Astrocyte of the spinal cord (primary cell): ENCODE results near the gene TMEM179.
"Not testable (repeated sequence)": the region's sequence is repeated elsewhere in the genome, so short reads cannot be mapped to it uniquely, and the experiment has no call there.

Source experiments
- DNase-seq: peaks from one replicate; pipeline ENCODE4 v3.0.0; 2011; ENCODE audit warnings: low read depth, low spot score
- H3K4me3 ChIP-seq: 2 replicates; pipeline ENCODE4 v1.5.1; 2011; ENCODE audit warnings: low read depth, mild to moderate bottlenecking, low read length, moderate library complexity
- in situ Hi-C: cut with HindIII; loops from 2 replicates; pipeline ENCODE4 v1.10.0; 2017; ENCODE audit warnings: low sequenced_read_pairs
- TF ChIP-seq, protein P1 (sequence below): IDR thresholded peaks from 2 replicates; pipeline ENCODE4 v1.5.1; 2012; ENCODE audit warnings: low read depth, mild to moderate bottlenecking, low read length, inconsistent platforms

Gene TMEM179

DNA sequence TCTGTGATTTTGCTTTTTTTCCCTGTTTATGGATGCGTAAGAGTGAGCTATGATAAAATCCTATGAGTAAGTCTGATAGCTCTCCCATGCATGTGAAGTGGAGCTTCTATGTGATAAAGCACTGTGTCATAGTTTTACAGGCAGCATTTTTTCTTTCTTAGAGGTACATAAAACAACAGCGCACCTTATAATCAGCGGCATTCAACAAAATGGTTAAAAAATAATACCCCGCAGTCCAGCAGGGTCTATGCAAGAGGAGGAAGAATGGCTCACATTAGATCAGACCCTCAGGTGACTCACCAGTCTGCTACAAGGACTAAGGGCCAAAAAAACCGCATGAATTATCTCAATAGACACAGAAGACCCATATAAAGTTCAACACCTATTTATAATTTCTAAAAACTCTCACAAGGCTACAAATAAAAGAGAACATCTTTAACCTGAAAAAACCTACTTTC lies 33.0 kb upstream of the TMEM179 start:
- H3K4me3 ChIP-seq, result no peak overlapping the region
- no peak for DNase-seq
- TF ChIP-seq, protein P1, sequence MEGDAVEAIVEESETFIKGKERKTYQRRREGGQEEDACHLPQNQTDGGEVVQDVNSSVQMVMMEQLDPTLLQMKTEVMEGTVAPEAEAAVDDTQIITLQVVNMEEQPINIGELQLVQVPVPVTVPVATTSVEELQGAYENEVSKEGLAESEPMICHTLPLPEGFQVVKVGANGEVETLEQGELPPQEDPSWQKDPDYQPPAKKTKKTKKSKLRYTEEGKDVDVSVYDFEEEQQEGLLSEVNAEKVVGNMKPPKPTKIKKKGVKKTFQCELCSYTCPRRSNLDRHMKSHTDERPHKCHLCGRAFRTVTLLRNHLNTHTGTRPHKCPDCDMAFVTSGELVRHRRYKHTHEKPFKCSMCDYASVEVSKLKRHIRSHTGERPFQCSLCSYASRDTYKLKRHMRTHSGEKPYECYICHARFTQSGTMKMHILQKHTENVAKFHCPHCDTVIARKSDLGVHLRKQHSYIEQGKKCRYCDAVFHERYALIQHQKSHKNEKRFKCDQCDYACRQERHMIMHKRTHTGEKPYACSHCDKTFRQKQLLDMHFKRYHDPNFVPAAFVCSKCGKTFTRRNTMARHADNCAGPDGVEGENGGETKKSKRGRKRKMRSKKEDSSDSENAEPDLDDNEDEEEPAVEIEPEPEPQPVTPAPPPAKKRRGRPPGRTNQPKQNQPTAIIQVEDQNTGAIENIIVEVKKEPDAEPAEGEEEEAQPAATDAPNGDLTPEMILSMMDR, result no peak
- in situ Hi-C loops, result no loop called here

DNA sequence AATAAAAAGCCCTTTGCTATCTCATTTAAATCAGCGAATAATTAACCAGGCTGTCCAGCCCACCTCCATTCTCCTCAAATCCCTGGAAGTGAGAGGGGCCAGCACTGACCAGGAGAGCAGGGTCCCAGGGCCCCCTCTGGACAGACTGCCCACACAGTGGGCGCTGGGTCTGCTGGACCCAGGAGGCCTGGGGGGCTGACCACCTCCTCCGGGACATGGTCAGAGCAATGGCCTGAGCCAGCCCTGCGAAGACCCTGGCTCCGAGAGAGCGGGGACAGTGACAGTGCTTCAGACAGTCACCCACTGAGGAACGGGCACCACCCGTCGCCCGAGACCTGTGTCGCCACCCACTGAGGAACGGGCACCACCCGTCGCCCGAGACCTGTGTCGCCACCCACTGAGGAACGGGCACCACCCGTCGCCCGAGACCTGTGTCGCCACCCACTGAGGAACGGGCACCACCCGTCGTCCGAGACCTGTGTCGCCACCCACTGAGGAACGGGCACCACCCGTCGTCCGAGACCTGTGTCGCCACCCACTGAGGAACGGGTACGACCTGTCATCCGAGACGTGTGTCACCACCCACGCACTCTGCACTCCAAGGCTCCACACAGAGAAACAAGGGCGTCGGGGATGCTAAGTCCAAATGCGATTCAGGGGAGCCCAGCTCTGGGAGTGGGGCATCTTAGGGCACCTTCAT lies 32.4 kb upstream of the TMEM179 start:
- DNase-seq, in situ Hi-C loops, H3K4me3 ChIP-seq: not testable (repeated sequence)

DNA sequence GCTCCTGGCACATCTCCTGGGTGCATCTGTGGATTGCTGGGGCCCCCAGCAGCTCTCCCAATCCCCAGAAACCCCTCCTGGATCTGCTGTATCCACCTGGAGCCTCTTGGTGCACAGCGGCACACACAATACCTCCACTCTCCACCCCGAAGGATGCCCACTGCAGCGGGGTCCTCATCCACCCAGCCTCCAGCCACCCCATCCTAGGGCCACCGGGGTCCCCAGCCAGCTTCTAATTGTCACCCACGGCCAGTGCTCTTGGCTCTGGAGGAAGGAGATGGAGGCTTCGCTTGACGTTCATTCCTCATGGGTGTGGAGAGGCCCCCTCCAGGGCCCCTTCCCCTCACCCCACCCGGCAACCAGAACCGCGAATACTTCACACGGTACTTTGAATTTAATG lies 31.6 kb upstream of the TMEM179 start:
- TF ChIP-seq, protein P1, result no peak
- in situ Hi-C loops, result no loop called here
- no peak overlapping the region for H3K4me3 ChIP-seq
- DNase-seq, result no peak

DNA sequence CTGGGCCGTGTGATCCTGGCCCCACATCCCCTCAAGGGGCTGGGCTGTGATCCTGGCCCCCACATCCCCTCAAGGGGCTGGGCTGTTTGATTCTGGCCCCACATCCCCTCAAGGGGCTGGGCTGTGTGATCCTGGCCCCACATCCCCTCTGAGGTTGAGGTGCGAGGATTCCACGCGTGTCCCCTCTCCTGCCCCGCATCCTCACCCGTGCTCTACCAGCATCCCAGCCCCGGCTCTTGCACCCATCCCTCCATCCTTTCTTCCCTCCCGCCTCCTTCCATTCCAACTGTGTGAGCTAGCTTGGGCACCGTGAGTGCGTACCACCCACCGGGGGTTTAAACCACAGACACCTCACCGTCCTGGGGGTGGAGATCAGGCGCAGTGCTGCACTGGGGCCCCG lies 31.1 kb upstream of the TMEM179 start:
- in situ Hi-C loops, result no loop called here
- TF ChIP-seq, protein P1, result no peak
- DNase-seq, result no peak
- no peak overlapping the region for H3K4me3 ChIP-seq

DNA sequence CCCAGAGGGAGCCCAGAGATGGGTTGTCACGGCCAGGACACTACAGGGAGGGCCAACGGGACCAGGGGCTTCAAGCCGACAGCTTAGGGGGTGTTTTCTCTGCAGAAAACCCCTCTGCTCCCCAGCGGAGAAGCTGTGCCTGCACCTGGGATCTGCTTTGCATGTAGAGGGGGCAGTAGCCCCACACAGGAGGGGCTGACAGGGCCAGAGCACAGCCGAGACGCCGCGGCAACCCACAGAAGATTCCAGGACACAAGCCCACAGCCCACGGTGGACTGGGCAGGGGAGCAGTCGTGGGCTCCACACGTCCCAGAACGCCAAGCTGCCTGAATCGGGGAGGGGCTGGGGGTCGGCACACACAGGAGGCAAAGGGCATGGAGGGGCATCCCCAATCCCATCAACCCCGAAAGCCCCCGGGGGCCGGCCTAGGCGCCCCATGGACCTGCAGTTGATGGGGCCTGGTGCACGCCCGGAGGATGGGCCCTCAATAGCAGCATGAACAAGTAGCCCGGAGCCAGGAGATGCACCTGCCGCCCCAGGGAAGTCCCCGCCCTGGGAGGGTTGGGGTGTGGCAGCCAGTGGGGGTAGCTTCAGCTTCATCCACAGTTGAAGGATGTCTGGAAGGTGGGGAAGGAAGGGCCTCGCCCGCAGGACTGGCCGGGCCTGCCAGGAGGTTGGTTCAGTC lies 30.5 kb upstream of the TMEM179 start:
- TF ChIP-seq, protein P1, result no peak
- no peak overlapping the region for H3K4me3 ChIP-seq
- in situ Hi-C loops, result no loop called here
- DNase-seq, result no peak

DNA sequence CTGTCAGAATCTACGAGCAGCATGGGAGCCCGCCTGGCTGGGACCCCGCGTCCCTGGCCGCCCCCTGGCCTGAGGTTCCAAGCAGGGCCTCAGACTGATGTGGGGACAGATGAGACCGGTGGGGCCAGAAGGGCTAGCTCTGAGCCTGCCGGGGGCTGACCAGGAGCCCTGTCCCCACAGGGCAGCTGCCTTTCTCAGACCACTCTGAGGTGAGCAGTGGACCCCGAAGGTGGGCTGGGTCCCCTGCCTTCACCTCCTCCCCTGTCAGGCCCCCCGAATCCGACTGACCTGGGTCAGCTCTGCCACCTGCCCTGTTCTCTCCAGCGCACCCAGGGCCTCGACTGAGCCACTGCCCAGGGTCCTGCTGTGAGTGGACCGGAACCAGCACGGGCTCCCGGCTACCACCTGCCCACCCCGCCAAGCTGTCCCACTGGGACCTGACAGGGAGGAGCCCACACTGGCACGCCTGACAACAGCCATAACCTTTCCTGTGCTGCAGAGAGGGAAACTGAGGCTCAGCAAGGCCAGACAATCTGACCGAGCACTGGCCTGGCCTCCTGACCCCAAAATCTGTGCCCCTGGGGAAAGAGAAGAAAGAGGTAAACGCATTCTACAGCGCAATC lies 29.7 kb upstream of the TMEM179 start:
- in situ Hi-C loops, result no loop called here
- DNase-seq, result no peak
- no peak overlapping the region for H3K4me3 ChIP-seq
- TF ChIP-seq, protein P1, result no peak
